PC-3 (cell line): ENCODE data around the gene RNF114.

Experiments
- CTCF ChIP-seq: fragments of 300-600 bp; sonication (generic); conservative IDR thresholded peaks from 2 replicates; pipeline ENCODE4 v1.5.1; 2017; ENCODE audit warnings: antibody characterized with exemption, low read depth, mild to moderate bottlenecking, low read length
- EZH2 ChIP-seq: fragments of 300-600 bp; sonication (generic); IDR thresholded peaks from one replicate; pipeline ENCODE4 v1.6.1; 2017; ENCODE audit warnings: antibody characterized with exemption, mild to moderate bottlenecking, low read length; ENCODE audit not compliant: unreplicated experiment
- EZH2phosphoT487 ChIP-seq: fragments of 300-600 bp; sonication (generic); IDR thresholded peaks from 2 replicates; pipeline ENCODE4 v1.6.1; 2018; ENCODE audit warnings: mild to moderate bottlenecking, antibody characterized with exemption, low read length, borderline replicate concordance

DNA sequence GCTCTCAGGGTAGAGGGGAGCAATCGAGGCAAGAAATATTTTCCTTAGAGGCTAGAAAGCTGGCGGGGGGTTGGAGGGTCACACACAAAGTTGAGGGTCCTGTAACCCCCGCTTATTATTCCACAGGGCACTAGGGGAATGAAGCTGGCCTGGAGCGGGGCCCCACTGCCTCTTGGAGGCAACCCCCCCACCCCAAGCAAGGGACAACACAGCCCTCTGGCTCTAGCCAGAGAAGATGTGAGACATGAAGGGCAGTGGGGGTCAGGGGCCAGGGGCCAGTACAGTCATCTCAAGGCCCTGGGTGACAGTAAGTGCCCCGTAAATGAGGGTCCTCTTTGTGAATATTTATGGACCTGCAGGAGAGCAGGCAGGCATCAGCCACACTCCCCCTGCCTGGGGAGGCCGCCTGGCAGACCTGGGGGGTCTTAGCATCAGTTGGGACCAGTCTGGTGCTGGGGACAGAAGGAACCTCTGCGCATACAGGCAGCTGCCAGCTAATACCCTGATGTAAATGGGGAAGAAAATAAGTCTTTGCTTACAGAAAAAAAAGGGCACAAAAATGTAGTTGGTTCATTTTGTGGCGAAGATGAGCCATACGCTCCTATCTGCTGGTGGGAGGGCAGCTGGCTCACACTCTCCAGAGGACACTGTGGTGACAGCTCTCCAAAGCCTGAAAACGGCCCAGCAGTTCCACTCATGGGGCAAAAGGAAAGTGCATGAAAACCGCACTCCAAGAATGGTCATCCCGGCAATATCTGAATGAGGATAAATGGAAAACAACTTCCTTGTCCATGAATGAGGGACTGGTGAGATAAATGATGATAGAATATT, 42.7 kb upstream of the RNF114 start:
- TF ChIP-seq CTCF (no peak), EZH2phosphoT487 (no peak), EZH2 (no peak)
